Gastroesophageal sphincter (tissue), 3 donors: ENCODE data around the gene SLC2A11.

ENCODE experiments used
- CTCF ChIP-seq, 4 experiments: fragments of 200-600 bp in 2 of 4; fragments of 450-650 bp in 2 of 4; sonication (generic) in 1 of 4; IDR thresholded peaks; one replicate each; pipeline ENCODE4 v1.5.1; 2017 to 2019; ENCODE audit warnings: antibody characterized with exemption in 4 of 4, mild to moderate bottlenecking in 2 of 4, moderate library complexity in 2 of 4
- EP300 ChIP-seq: sonication (generic); formaldehyde crosslinking; IDR thresholded peaks from one replicate; pipeline ENCODE4 v1.6.1; 2017; ENCODE audit warnings: antibody characterized with exemption, mild to moderate bottlenecking
- POLR2A ChIP-seq, 2 donors: fragments of 450-650 bp; IDR thresholded peaks; one replicate each; pipeline ENCODE4 v1.6.1; 2017; ENCODE audit warnings: antibody characterized with exemption in 2 of 2, mild to moderate bottlenecking in 2 of 2, moderate library complexity in 1 of 2
- POLR2AphosphoS5 ChIP-seq: sonication (generic); formaldehyde crosslinking; IDR thresholded peaks from one replicate; pipeline ENCODE4 v1.6.1; 2017; ENCODE audit warnings: antibody characterized with exemption

- TF ChIP-seq CTCF (IDR thresholded peaks at IDR 0.05) (no peak), POLR2A (IDR thresholded peaks at IDR 0.05) (no peak), POLR2AphosphoS5 (no peak), EP300 (no peak)
Observed at GRCh38 chr22:23892706-23893105, 35.0 kb downstream of the SLC2A11 start.
